T-helper 2 cell treated with Interferon-gamma antibody and Interleukin-4, amounts not matched to agents 100 ng/mL and 5 ng/mL, for 36 hours (primary cell): Measurements from ENCODE around the gene MYOM3. TPM values are rescaled to one million over a fixed set of nuclear protein-coding genes. Genes with fewer than 3 reads are reported as not detected.

ENCODE experiments used
- total RNA-seq: library from RNA; stranded (reverse); gene quantifications from 2 replicates; pipeline ENCODE4 v1.2.3, GENCODE V29; 2022

MYOM3 gene
- total RNA-seq, 1 donor from 2014 or later, result not detected

Other genes with a start within 250 kb of the MYOM3 start
- gene FUCA1, start 243.8 kb downstream of the MYOM3 start, total RNA-seq, result 3.7 and 4.2 TPM in 2 replicates
- 0.16 TPM in 2 replicates for gene CNR2, start 198.8 kb downstream of the MYOM3 start, total RNA-seq
- gene PNRC2, start 152.3 kb downstream of the MYOM3 start, total RNA-seq, result 129 and 157 TPM in 2 replicates
- gene SRSF10, start 131.8 kb downstream of the MYOM3 start, total RNA-seq, result 220 and 233 TPM in 2 replicates
- gene IL22RA1, start 31.0 kb upstream of the MYOM3 start, total RNA-seq, result not detected in 2 replicates
- 2.5 and 2.7 TPM in 2 replicates for gene IFNLR1, start 75.2 kb upstream of the MYOM3 start, total RNA-seq
- gene GRHL3, start 207.2 kb upstream of the MYOM3 start, total RNA-seq, result not detected in 2 replicates